NCI-H2107 treated with DMSO at 0.1 percent for 48 hours (cell line): ENCODE measurements around the gene UBE2L6.
"Not testable (repeated sequence)": the region's sequence is repeated elsewhere in the genome, so short reads cannot be mapped to it uniquely, and the experiment has no call there.

Experiments used
- DNase-seq: peaks from one replicate; lab custom pipeline; 2025; ENCODE audit not compliant: unreplicated experiment; lab: John Stamatoyannopoulos, UW

UBE2L6 gene

GRCh38 chr11:57566905-57567514 is 462 bp downstream of the UBE2L6 start:
- DNase-seq = no peak

GRCh38 chr11:57566005-57566904 is 1.2 kb downstream of the UBE2L6 start:
- peak; percentile 78 for DNase-seq

GRCh38 chr11:57562596-57562995 is 4.9 kb downstream of the UBE2L6 start:
- no peak for DNase-seq

GRCh38 chr11:57560146-57560545 is 7.3 kb downstream of the UBE2L6 start:
- no peak for DNase-seq

- no peak for DNase-seq
These were observed 11.4 kb downstream of the UBE2L6 start for GRCh38 chr11:57556041-57556440.

GRCh38 chr11:57555393-57555792 is 12.1 kb downstream of the UBE2L6 start:
- no peak for DNase-seq

- DNase-seq = no peak
These were observed 15.0 kb downstream of the UBE2L6 start for GRCh38 chr11:57552479-57552878.

GRCh38 chr11:57551941-57552340 is 15.5 kb downstream of the UBE2L6 start:
- DNase-seq = no peak

GRCh38 chr11:57549983-57550382 is 17.5 kb downstream of the UBE2L6 start:
- no peak for DNase-seq

- DNase-seq = no peak
These were observed 19.6 kb downstream of the UBE2L6 start for GRCh38 chr11:57547854-57548377.

GRCh38 chr11:57546869-57547475 is 20.5 kb downstream of the UBE2L6 start:
- DNase-seq = no peak

GRCh38 chr11:57546451-57546850 is 21.0 kb downstream of the UBE2L6 start:
- DNase-seq = no peak

GRCh38 chr11:57545883-57546282 is 21.6 kb downstream of the UBE2L6 start:
- no peak for DNase-seq

GRCh38 chr11:57544566-57544965 is 22.9 kb downstream of the UBE2L6 start:
- no peak for DNase-seq

- DNase-seq = no peak
These were observed 23.9 kb downstream of the UBE2L6 start for GRCh38 chr11:57543593-57543992.

- DNase-seq = no peak
These were observed 24.9 kb downstream of the UBE2L6 start for GRCh38 chr11:57542582-57542981.

GRCh38 chr11:57541169-57541568 is 26.3 kb downstream of the UBE2L6 start:
- no peak for DNase-seq

- no peak for DNase-seq
These were observed 28.1 kb downstream of the UBE2L6 start for GRCh38 chr11:57539342-57539741.

GRCh38 chr11:57536947-57537619 is 30.4 kb downstream of the UBE2L6 start, which contains the start of gene SMTNL1:
Gene SMTNL1, plus strand, starts transcription at chr11:57537595. Its CDS starts 5,048 bp downstream, at chr11:57542643.
- DNase-seq = peak; percentile 11

GRCh38 chr11:57534449-57534848 is 33.0 kb downstream of the UBE2L6 start:
- not testable (repeated sequence) for DNase-seq
